Stimulated activated CD8-positive, alpha-beta memory T cell treated with anti-CD3 and anti-CD28 coated beads, Interleukin-4, amount 100 ng/mL, for 4 hours (primary cell): ENCODE data around the gene PEX3.
"Not testable (repeated sequence)": the region's sequence is repeated elsewhere in the genome, so short reads cannot be mapped to it uniquely, and the experiment has no call there.

Experiments
- DNase-seq, 2 donors: peaks; one replicate each; pipeline ENCODE4 v3.0.0-alpha.2; 2020; ENCODE audit warnings: low read depth in 2 of 2, low spot score in 1 of 2

Gene PEX3

GRCh38 chr6:143506199-143506598 is 55.6 kb downstream of the PEX3 start:
- DNase-seq = no peak

GRCh38 chr6:143506620-143507019 is 56.0 kb downstream of the PEX3 start:
- no peak for DNase-seq

GRCh38 chr6:143507358-143508145 is 56.9 kb downstream of the PEX3 start:
- DNase-seq = no peak

GRCh38 chr6:143510326-143510725 is 59.7 kb downstream of the PEX3 start:
- DNase-seq = not testable (repeated sequence)

- DNase-seq = peak; percentile 27 to 46
These were observed 60.6 kb downstream of the PEX3 start, which contains the start of gene FUCA2 for GRCh38 chr6:143510991-143511891. FUCA2 (minus strand) TSS chr6:143511720; CDS start chr6:143511634, 86 bp downstream.

- DNase-seq = no peak
These were observed 62.8 kb downstream of the PEX3 start for GRCh38 chr6:143513410-143513809.

GRCh38 chr6:143515061-143515760 is 64.6 kb downstream of the PEX3 start:
- DNase-seq = no peak

GRCh38 chr6:143515766-143516355 is 65.3 kb downstream of the PEX3 start:
- DNase-seq = no peak

- no peak for DNase-seq
These were observed 66.3 kb downstream of the PEX3 start for GRCh38 chr6:143516690-143517446.

- no peak for DNase-seq
These were observed 66.8 kb downstream of the PEX3 start for GRCh38 chr6:143517447-143517773.

GRCh38 chr6:143522039-143522600 is 71.5 kb downstream of the PEX3 start:
- no peak for DNase-seq

- DNase-seq = no peak
These were observed 74.8 kb downstream of the PEX3 start for GRCh38 chr6:143525356-143525755.

GRCh38 chr6:143527677-143528076 is 77.1 kb downstream of the PEX3 start:
- no peak for DNase-seq

- no peak for DNase-seq
These were observed 77.7 kb downstream of the PEX3 start for GRCh38 chr6:143528164-143528811.

- DNase-seq = no peak
These were observed 78.5 kb downstream of the PEX3 start for GRCh38 chr6:143529095-143529494.

- DNase-seq = no peak
These were observed 81.3 kb downstream of the PEX3 start for GRCh38 chr6:143531720-143532499.

- no peak for DNase-seq
These were observed 84.6 kb downstream of the PEX3 start for GRCh38 chr6:143535189-143535614.

GRCh38 chr6:143536461-143536865 is 85.9 kb downstream of the PEX3 start:
- no peak for DNase-seq
